ENCODE measurements around the gene CAMK1D. TPM values are rescaled to one million over a fixed set of nuclear protein-coding genes. Genes with fewer than 3 reads are reported as not detected.

CAMK1D gene
- total RNA-seq, 1 experiment from 2014 or later: 6.3 TPM

- H3K9me3 ChIP-seq (ENCODE audit: control insufficient read depth, low read depth, low read length): no peaks in the 10 kb centered on the region
- Mint-ChIP-seq H3K4me3 (no peak overlapping the region), H3K27ac (peak overlapping the region in 1 of 3 experiments; percentile 64; a peak in 2 of 7 replicates), H3K4me1 (peaks cover 0 to 5% of the 10 kb centered on the region in 2 experiments; a peak in 1 of 4 replicates), H3K36me3 (ENCODE audit: insufficient read depth in 1 of 3, low read depth in 3 of 3) (no peaks in the 10 kb centered on the region; a peak in 2 of 7 replicates), H3K27me3 (ENCODE audit: low read depth) (no peaks in the 10 kb centered on the region; the same call in none of the 2 replicates), H3K9me3 (no peaks in the 10 kb centered on the region)
- no peak overlapping the region for H3T11ph ChIP-seq (ENCODE audit: low read length)
- no CpG with 5 or more reads among the region's 11 CpGs for WGBS (ENCODE audit: extremely low coverage, insufficient read length, low lambda C conversion rate)
- no peak overlapping the region for H2BK5ac ChIP-seq (ENCODE audit: insufficient read length, low read length)
- no peak overlapping the region for H2AFZ ChIP-seq (ENCODE audit: low read length)
- no peak overlapping the region for H3K9ac ChIP-seq (ENCODE audit: extremely low read depth, insufficient read length, low read length)
- H4K8ac ChIP-seq (replicated peaks; ENCODE audit: insufficient read length, low read depth, low read length): no peak overlapping the region
- no peak for DNase-seq
- H2AK5ac ChIP-seq (ENCODE audit: insufficient read length, low read length): no peak overlapping the region
- no peaks in the 10 kb centered on the region for H3K23me2 ChIP-seq (ENCODE audit: insufficient read length, low read depth, low read length, poor library complexity, severe bottlenecking)
- no peak overlapping the region for H3K4ac ChIP-seq (ENCODE audit: low read depth, low read length)
- no peaks in the 10 kb centered on the region for H3K79me2 ChIP-seq (ENCODE audit: insufficient read depth, low read length)
- no peak overlapping the region for H3K56ac ChIP-seq (ENCODE audit: insufficient read length, low read depth, low read length)
- H3K79me1 ChIP-seq (ENCODE audit: insufficient read depth, low read depth, low read length, poor library complexity, severe bottlenecking): no peaks in the 10 kb centered on the region
- H2BK12ac ChIP-seq (ENCODE audit: insufficient read length, low read depth, low read length): no peak overlapping the region
- H3K4me1 ChIP-seq (ENCODE audit: insufficient read depth, low read length): no peaks in the 10 kb centered on the region
- H3K27me3 ChIP-seq (ENCODE audit: insufficient read depth, low read length): no peaks in the 10 kb centered on the region
- H4K20me1 ChIP-seq (ENCODE audit: control insufficient read depth, insufficient read depth, insufficient read length): no peaks in the 10 kb centered on the region
- H3K27ac ChIP-seq (ENCODE audit: insufficient read length, low read depth, low read length): no peak overlapping the region
- H2BK120ac ChIP-seq (ENCODE audit: low read depth, low read length, poor library complexity, severe bottlenecking): no peak overlapping the region
- H4K91ac ChIP-seq (ENCODE audit: insufficient read length, low read depth, low read length): no peak overlapping the region
- H2BK15ac ChIP-seq (ENCODE audit: low read depth, low read length): no peak overlapping the region
- H3K18ac ChIP-seq (ENCODE audit: insufficient read length, low read depth, low read length): no peak overlapping the region
- no peak overlapping the region for H3K4me2 ChIP-seq (ENCODE audit: insufficient read depth, insufficient read length, low read length)
- no peak overlapping the region for H4K5ac ChIP-seq (ENCODE audit: insufficient read length, low read depth, low read length)
- H3K14ac ChIP-seq (ENCODE audit: insufficient read depth, low read length): no peak overlapping the region
- H2BK20ac ChIP-seq (ENCODE audit: low read depth, low read length, poor library complexity, severe bottlenecking): no peak overlapping the region
- H3K23ac ChIP-seq (ENCODE audit: insufficient read length, low read depth, low read length): no peak overlapping the region
- TF ChIP-seq CTCF (conservative IDR thresholded peaks at IDR 0.05): no peak
These were observed 484.1 kb downstream of the CAMK1D start for GRCh38 chr10:12833451-12833850.

All from H9 (cell line).